Suprapubic skin (tissue), 4 donors: Measurements from ENCODE around the gene SMIM41.

Experiments
- EP300 ChIP-seq: sonication (generic); formaldehyde crosslinking; IDR thresholded peaks from one replicate; pipeline ENCODE4 v1.6.1; 2017; ENCODE audit warnings: antibody characterized with exemption
- POLR2AphosphoS5 ChIP-seq, 3 donors: sonication (generic); formaldehyde crosslinking; IDR thresholded peaks; one replicate each; pipeline ENCODE4 v1.6.1; 2017; ENCODE audit warnings: antibody characterized with exemption in 3 of 3
- TF ChIP-seq, protein P1 (sequence below), 2 donors: fragments of 200-600 bp in 1 of 2; fragments of 450-650 bp in 1 of 2; sonication (generic) in 1 of 2; IDR thresholded peaks; one replicate each; pipeline ENCODE4 v1.5.1; 2016 to 2019; ENCODE audit warnings: antibody characterized with exemption in 2 of 2, mild to moderate bottlenecking in 1 of 2, moderate library complexity in 1 of 2

- TF ChIP-seq, protein P1, sequence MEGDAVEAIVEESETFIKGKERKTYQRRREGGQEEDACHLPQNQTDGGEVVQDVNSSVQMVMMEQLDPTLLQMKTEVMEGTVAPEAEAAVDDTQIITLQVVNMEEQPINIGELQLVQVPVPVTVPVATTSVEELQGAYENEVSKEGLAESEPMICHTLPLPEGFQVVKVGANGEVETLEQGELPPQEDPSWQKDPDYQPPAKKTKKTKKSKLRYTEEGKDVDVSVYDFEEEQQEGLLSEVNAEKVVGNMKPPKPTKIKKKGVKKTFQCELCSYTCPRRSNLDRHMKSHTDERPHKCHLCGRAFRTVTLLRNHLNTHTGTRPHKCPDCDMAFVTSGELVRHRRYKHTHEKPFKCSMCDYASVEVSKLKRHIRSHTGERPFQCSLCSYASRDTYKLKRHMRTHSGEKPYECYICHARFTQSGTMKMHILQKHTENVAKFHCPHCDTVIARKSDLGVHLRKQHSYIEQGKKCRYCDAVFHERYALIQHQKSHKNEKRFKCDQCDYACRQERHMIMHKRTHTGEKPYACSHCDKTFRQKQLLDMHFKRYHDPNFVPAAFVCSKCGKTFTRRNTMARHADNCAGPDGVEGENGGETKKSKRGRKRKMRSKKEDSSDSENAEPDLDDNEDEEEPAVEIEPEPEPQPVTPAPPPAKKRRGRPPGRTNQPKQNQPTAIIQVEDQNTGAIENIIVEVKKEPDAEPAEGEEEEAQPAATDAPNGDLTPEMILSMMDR (IDR thresholded peaks at IDR 0.05), result no peak
- TF ChIP-seq EP300 (no peak), POLR2AphosphoS5 (IDR thresholded peaks at IDR 0.05) (no peak)
These were observed 41.1 kb upstream of the SMIM41 start for GRCh38 chr12:52038447-52038846.
